ENCODE data around the gene DISC1. TPM values are rescaled to one million over a fixed set of nuclear protein-coding genes. Genes with fewer than 3 reads are reported as not detected.

The DISC1 gene
- polyA plus RNA-seq, 1 donor from 2014 or later: 0.84 TPM

- Histone ChIP-seq H4K20me1 (ENCODE audit: insufficient read depth) (no peaks in the 10 kb centered on the region), H3K9me2 (ENCODE audit: insufficient read depth, low read length) (no peaks in the 10 kb centered on the region), H3K79me2 (replicated peaks; ENCODE audit: insufficient read depth, low read length) (no peaks in the 10 kb centered on the region), H3K27ac (ENCODE audit: low read length) (no peak overlapping the region), H3K4me2 (ENCODE audit: low read length) (no peak overlapping the region), H3K9me3 (ENCODE audit: low read length) (no peaks in the 10 kb centered on the region), H3K4me3 (ENCODE audit: low read length) (no peak overlapping the region), H3F3A (ENCODE audit: insufficient read depth, low read length, poor library complexity, severe bottlenecking) (no peaks in the 10 kb centered on the region), H3K27me3 (ENCODE audit: insufficient read depth, low read depth, low read length) (no peaks in the 10 kb centered on the region), H2AFZ (ENCODE audit: low read depth, low read length) (no peak overlapping the region), H3K36me3 (ENCODE audit: insufficient read depth, low read length) (no peaks in the 10 kb centered on the region), H3K9ac (ENCODE audit: low read length) (no peak overlapping the region)
- no peak for TF ChIP-seq TAF1 (IDR thresholded peaks at IDR 0.05; ENCODE audit: low read depth)
- TF ChIP-seq SMC3 (conservative IDR thresholded peaks at IDR 0.05; ENCODE audit: poor library complexity): no peak
- TF ChIP-seq RAD21 (conservative IDR thresholded peaks at IDR 0.05): no peak
- no peak for TF ChIP-seq EP300 (conservative IDR thresholded peaks at IDR 0.05; ENCODE audit: poor library complexity, severe bottlenecking)
- TF ChIP-seq MXI1 (conservative IDR thresholded peaks at IDR 0.05; ENCODE audit: poor library complexity, severe bottlenecking): no peak
- TF ChIP-seq REST (IDR thresholded peaks at IDR 0.05; ENCODE audit: borderline replicate concordance): no peak
- TF ChIP-seq CTCF (IDR thresholded peaks at IDR 0.05; ENCODE audit: poor library complexity, severe bottlenecking): no peak
These were observed 390.0 kb downstream of the DISC1 start for GRCh38 chr1:232016616-232017015.

- H4K20me1 ChIP-seq (ENCODE audit: insufficient read depth): no peaks in the 10 kb centered on the region
- no peaks in the 10 kb centered on the region for H3F3A ChIP-seq (ENCODE audit: insufficient read depth, low read length, poor library complexity, severe bottlenecking)
- no peaks in the 10 kb centered on the region for H3K36me3 ChIP-seq (ENCODE audit: insufficient read depth, low read length)
- TF ChIP-seq MXI1 (conservative IDR thresholded peaks at IDR 0.05; ENCODE audit: poor library complexity, severe bottlenecking) (no peak), CTCF (IDR thresholded peaks at IDR 0.05; ENCODE audit: poor library complexity, severe bottlenecking) (no peak), POLR2AphosphoS5 (IDR thresholded peaks at IDR 0.05) (no peak), RAD21 (conservative IDR thresholded peaks at IDR 0.05) (no peak), REST (IDR thresholded peaks at IDR 0.05; ENCODE audit: borderline replicate concordance) (no peak), TAF1 (IDR thresholded peaks at IDR 0.05; ENCODE audit: low read depth) (no peak), EP300 (conservative IDR thresholded peaks at IDR 0.05; ENCODE audit: poor library complexity, severe bottlenecking) (no peak), SMC3 (conservative IDR thresholded peaks at IDR 0.05; ENCODE audit: poor library complexity) (no peak), EZH2 (IDR thresholded peaks at IDR 0.05; ENCODE audit: borderline replicate concordance, insufficient read depth, low read length, poor library complexity, severe bottlenecking) (no peak)
- no peaks in the 10 kb centered on the region for H3K79me2 ChIP-seq (replicated peaks; ENCODE audit: insufficient read depth, low read length)
- no peak overlapping the region for H3K9ac ChIP-seq (ENCODE audit: low read length)
- H3K27me3 ChIP-seq (ENCODE audit: insufficient read depth, low read depth, low read length): no peaks in the 10 kb centered on the region
- no peak overlapping the region for H3K4me2 ChIP-seq (ENCODE audit: low read length)
- no peak overlapping the region for H2AFZ ChIP-seq (ENCODE audit: low read depth, low read length)
- H3K27ac ChIP-seq (ENCODE audit: low read length): no peak overlapping the region
- no peaks in the 10 kb centered on the region for H3K9me3 ChIP-seq (ENCODE audit: low read length)
- H3K4me3 ChIP-seq (ENCODE audit: low read length): no peak overlapping the region
- no peaks in the 10 kb centered on the region for H3K9me2 ChIP-seq (ENCODE audit: insufficient read depth, low read length)
These were observed 390.5 kb downstream of the DISC1 start for GRCh38 chr1:232017057-232017456.

Data from neural cell (in vitro differentiated cells).